Activated T-helper 1 cell treated with anti-CD3 and anti-CD28 coated beads, Interleukin-2, amount 50 U/mL, for 16 hours (primary cell): ENCODE measurements around the gene DAPK2.
"Not testable (repeated sequence)": the region's sequence is repeated elsewhere in the genome, so short reads cannot be mapped to it uniquely, and the experiment has no call there.

ENCODE experiments used
- DNase-seq, 2 donors: peaks; one replicate each; pipeline ENCODE4 v3.0.0-alpha.2; 2020; ENCODE audit warnings: low read depth in 1 of 2, low spot score in 1 of 2

Gene DAPK2

DNA sequence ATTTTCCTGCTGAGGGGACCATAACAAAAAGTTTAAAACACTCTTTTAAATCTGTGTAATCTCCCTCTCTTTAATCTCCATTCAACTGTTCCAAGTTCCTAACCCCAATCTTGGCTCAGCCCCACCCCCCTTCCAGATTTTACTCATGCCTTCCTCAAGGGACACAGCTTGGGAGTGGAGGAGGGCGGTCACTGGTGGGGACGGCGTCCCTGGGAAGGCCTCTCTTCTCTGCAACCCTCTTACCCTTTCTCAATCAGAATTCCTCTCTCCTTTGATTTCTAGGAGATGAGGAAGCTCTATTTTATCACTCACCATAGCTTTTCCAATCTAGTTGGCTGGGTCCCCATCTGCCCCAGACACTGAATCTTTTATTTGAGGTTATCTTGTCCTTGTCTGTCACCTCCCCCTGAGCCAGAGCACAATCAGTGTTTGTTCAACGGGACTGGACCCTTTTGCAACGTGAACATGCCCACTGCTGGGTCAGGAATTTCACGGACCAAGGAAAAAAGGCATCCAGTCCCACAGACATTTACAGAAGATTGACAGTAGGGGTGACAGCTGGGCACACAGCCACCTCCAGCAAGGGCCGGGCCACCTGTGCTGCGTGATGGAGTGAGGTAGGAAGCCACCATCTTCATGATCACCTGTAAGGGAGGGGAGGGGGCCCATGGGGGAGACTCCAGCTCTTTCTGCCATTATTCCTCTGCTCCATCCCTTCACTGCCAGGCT is 128.5 kb downstream of the DAPK2 start:
- DNase-seq: no peak

DNA sequence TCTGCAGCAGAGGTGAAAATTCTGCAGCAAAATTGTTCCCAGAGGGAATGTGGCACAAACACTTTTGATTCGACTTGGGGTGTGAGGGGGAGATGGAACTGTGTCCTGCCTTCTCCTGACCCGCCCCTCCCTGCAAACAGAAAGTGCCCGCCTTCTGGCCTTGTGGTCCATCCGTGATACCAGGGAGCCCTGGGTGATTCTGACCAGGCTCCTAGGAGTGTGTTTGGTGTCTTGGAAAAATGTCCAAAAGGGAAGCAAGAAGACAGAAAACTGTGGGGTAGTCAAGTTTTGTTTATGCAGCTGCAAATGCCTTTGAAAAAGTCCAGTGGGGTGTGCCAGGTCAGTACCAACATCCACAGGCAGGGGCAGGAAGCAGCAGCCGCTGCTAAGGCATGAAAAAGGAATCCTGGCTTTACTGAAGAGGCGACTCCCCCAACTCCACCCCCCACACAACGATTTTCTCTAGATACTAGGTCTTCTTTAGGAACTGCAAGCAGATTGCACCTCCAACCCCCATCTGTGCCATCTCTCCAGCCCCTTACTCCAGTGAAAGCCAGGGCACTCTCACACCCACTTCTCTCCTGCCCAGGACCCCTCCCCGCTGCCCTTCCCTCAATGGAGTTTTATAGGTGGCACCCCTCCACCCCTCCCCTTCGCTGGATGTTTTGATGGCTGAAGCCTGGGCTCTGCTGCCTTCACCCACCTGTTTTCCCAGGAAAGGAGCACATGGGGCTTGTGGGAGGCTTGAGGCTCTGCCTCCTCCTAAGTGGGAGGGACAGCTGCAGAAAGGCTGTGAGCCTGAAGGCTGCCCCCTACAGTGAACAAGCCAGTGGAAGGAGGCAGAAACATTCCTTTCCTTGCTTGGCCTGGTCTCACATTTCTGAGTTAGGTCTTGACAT is 130.2 kb downstream of the DAPK2 start:
- no peak for DNase-seq

DNA sequence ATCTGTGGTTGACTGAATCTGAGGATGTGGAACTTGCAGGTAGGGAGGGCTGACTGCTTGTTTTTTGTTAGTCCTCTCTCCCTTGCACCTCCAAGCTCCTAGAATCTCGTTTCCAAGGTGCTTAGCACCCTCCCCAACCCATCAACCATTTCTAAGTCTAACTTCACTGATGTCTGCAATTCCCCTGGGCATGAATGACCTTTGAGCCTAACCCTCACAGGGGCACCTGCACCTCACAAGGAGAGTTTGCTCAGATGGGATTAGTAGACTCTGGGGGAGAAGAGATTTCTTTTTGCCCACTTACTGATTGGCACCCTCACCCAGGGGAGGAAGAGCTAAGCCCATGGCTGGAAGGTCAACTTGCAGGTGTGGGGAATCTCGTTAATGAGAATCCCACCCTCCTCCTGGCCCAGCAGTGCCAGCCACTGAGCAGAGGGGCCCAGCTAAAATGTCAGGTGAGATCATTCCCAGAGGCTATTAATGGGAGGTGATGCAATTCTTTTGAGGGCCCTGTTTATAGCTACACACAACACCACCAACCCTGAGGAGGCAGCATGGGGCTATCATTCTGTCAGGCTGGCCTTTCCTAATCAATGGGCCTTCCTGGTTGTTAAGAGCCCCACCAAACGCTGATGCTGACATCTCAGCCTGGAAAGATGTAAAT is 130.9 kb downstream of the DAPK2 start:
- DNase-seq: no peak

DNA sequence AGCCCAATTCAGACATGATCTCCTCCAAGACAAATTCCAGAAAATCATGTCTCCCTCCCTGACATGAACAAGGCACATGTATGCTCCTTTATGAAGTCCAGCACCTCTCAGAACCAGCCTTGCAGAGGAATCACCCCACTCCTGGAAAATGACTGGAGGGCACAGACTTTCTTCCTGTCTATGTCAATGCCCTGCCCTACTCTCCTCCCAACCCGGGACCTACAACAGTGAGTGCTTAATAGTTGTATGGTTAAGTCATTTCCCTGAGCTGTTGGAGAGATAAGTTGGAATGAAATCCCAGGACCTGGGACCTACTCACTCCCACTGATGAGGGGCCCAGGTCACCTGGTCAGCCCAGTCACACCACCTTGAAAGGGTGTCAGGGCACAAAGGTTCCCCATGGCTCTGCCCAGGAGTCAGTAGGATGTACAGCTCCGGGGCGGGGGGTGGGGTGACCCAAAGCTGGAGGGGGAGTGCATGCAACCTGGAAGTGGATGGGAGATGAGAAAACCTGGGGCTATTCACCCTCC is 132.4 kb downstream of the DAPK2 start:
- DNase-seq: no peak

DNA sequence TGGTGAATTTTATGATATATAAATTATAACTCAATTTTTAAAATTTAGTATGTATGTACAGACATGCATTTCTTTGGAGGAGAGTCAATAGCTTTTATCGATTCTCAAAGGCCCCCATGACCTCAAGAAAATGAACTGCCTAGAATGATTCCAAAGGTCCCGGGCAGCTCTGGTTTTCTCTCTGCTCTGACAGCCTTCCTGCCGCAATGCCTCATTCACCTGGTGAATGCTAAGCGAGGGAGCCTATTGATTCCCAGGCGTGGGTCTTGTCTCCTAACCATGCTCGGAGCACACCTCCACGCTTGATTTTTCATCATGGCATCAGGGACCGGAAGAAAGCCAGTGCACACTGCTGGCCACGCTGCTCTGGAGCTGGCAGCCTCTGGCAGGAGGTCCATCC is 132.9 kb downstream of the DAPK2 start:
- no peak for DNase-seq

DNA sequence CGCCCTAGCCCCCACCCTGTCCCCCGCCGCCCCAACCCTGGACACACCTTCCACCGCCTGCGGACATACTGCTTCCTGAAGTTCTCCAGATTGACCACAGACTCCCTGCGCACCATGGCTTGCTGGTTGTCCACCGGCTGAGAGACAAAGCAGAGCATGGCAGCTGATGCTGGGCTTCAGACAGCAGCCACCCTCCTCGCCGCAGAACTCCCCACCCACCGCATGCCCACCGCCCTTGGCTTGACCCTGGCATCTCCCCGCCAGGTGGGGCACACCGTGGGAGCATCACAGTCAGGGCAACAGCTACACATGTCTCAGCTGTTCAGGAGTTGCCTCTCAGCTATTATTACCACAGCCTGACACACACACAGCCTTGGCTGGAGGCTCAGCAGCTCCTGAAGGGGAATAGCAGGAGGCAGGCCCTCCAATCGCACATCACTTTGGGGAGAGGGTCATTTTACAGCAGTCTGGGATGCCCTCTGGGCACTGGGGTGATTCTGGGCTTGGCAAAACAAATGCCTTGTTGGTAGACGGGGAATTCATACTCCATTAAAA is 134.1 kb downstream of the DAPK2 start:
- no peak for DNase-seq

DNA sequence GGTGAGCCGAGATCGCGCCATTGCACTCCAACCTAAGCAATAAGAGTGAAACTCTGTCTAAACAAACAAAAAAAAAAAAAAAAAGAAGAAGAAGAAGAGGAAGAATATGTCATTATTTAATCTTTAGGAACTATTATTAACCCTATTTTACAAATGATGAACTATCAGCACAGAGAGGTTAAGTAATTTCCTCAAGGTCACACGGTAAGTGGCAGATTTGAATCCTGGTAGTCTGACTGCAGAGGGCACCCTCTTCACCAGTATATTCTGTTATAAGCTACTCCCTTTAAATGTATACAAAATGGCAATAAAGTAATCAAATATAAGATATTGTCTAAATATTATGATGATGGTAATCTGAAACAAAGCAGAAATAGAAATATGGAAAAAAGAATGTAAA is 135.1 kb downstream of the DAPK2 start:
- DNase-seq: no peak

DNA sequence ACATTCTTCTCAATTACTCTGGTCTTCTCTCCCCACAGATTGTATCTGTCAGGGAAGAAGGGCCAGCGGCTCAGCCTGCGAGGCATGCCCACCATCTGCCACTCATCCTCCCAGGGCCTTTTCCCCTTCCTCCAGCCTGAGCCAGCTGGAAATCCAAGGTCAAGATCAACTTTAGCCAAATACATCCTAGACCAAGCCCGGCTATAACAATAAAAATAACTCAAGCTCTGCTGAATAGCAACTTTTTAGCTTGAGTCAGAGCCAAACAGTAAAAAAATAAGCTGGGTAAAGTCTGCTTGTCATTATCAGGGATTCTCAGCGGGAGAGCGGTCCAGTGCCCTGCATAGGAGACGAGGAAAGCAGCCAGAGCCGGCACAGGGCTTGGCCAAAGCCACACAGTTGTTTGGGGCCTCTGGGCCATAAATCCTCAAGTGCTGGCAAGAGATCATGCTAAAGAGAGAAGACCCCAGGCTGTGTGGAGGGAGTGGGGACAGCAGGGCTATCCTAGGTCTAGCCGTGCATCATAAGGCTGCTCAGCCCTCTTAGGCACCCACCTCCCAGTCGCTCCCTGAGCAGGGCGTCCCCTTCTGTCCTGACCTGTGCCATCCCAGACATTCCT is 136.4 kb downstream of the DAPK2 start:
- DNase-seq: no peak

DNA sequence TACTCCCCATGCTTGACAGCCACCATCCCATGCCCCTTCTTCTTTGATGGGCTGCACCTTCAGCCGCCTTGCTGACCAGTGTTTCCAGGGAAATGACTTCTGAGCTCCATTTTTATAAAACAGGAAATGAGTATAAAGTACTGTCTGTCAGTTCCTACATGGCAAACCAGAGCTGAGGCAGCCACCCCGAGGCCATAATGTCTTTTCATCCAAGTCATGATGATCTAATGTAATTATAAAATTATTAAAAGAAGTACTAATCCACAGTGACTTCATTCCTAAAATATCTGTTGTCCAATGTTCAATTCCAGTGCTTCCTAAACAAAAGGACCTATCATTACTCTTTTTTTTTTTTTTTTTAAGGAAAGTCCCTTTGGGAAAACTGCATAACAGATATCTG is 137.3 kb downstream of the DAPK2 start:
- DNase-seq: no peak

DNA sequence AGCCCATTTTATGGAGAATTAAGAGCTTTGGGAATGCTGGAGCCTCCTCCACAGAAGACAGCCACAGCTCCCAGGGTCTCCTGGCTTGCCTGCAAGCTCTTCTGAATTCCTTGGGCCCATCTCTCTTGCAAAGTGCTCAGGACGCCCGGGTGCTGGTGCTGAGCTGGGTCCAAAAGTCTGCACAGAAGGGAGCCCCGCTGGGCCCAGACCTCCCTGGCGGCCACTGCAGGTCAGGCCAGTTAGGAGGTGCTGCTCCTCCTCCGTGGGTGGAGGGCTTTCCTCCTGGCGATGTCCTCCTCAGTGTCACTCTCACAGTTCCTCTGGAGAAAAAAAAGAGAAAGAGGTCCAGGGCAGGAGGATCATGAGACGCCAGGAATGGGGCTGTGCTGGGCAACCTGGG is 138.0 kb downstream of the DAPK2 start:
- DNase-seq: no peak

DNA sequence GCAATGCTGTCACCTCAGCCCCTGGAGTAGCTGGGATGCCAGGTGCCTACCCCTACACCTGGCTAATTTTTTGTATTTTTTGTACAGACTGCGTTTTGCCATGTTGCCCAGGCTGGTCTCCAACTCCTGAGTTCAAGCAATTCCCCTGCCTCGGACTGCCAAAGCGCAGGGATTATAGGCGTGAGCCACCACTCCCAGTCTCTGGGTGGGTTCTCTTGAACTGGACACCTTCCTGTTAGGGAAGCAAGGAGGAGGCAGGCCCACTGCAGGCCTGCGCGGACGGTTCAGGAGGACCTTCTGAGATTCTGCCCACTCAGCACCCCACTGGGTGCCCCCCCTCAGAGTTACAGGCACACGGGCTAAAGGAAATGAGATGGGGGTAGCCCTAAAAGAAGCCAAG is 138.8 kb downstream of the DAPK2 start:
- DNase-seq: no peak

DNA sequence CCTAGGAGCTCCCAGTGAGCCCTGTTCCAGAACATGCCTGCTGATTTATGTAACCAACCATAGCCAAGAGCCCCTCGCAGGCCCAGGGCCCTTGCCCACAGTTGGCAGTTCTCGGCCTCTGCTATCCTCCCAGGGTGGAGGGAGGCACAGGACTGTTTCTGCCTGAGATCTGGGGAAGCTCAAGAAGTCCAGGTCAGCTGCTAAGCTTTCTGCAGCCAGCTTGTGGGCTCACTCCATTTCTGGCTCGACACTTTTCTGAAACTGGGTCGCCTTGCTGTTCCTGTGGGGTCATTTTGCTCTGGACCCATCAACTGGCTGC is 140.1 kb downstream of the DAPK2 start:
- no peak for DNase-seq

DNA sequence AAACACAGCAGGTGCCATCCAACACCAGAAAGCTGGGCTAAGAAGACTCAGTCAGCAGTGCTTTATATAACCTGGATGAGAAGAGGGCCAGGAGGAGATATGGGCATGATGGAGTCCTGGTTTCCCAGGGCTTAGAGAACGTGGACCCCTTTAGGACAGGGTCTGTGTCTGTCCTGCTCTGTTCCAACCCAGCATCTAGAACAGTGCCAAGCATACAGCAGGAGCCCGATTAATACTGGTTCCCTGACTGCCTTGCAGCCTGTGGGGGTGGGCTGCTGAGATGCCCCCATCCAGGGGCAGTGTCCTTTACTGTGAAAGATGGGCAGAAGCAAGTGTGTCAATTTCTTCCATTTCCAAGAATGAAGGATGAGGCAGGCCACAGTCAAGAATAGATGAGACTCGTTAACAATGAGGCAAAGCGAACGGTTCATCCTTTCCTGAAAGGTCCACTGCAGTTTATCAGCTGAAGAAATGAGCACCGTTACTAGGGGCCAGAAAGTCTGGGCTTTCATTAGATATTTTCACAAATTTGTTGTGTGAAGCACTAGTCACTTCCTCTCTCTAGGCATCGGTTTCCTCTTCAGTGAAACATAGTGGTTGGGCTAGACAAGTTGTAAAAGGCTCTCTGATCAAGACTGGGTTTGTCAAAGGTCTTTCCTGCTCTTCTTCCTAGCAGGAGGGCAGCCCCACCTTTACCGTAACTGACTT is 140.6 kb downstream of the DAPK2 start:
- DNase-seq: no peak

DNA sequence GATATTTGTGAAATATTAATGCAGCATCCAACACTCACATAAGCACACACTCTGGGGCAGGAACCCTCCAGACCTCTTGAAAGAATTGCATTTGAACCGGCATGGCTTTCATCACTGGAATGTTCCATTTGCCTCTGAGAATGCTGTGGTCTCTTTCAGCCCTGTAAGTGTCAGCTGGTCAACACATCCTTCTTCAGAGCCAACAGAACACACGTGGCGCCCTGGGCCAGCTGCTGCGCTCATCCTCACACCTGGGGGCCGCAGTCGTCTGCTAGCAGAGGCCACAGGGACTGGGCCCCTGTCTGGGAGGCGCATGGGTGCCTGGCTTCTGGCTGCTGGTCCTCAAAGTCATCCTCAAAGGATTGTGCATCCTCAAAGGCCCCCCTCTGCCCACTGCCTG is 141.2 kb downstream of the DAPK2 start:
- no peak for DNase-seq

DNA sequence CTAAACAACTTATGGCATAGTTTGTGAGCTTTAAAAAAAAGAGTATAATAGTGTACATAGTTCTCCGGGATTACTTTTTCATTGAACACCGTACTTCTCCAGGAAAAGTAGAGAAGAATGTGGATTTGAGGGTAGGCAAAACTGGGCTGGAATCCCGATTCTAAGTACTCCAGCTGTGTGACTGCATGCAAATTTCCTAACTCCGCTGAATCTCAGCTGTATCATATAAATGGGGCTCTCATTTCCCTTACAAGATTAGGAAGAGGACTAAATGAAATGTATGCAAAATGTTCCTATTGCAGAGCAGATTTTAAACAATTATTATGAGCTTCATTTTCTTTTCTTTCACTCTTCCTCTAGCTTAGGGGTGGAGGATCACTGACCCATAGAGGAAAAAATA is 142.2 kb downstream of the DAPK2 start:
- no peak for DNase-seq

DNA sequence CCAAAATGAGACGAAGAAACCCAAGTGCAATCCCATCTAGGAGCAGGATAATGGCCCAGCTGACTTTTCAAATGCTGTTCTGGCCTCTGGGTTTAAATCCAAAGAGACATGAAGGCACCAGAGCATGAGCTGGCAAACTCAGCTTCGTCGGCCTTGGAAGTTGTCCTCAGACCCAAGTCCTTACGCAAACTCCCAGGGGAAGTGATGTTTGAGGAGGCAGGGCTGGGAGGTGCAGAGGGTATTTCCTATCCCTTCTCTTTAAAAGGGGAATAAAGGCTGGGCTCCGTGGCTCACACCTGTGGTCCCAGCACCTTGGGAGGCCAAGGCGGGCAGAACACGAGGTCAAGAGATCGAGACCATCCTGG is 143.6 kb downstream of the DAPK2 start:
- no peak for DNase-seq

DNA sequence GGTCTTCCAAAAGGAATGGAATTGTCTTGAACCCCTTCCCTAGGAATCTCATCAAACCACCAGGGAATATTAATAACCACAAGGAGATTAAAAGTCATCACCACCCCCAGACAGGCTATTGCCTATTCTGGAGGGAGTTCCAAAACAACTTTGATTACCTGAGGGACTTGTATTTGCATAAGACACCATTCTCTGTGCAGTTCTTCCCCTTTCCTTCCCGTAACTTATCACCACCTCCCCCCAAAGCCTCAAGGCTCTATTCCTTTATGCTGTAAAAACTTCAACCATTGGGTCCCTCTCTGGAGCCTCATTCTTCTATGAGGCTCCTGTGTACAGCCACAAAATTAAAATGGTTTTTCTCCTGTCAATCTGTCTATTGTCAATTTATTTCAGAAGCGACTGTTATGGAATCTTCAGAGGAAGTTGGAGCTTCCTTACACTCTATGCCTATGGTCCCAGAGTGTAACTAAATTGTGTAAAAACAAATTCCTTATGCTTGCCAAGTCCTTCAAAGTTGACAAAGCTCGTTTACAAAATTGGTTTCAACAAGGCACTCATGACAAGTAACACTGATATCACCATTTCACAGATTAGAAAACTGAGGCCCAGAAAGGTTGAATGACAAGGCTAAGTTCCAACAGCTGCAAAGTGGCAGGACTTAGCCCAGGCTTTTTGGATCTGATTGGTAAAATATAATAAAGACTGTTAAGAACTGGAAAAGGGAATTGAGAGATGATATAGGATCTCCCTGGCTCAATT is 144.2 kb downstream of the DAPK2 start:
- no peak for DNase-seq

DNA sequence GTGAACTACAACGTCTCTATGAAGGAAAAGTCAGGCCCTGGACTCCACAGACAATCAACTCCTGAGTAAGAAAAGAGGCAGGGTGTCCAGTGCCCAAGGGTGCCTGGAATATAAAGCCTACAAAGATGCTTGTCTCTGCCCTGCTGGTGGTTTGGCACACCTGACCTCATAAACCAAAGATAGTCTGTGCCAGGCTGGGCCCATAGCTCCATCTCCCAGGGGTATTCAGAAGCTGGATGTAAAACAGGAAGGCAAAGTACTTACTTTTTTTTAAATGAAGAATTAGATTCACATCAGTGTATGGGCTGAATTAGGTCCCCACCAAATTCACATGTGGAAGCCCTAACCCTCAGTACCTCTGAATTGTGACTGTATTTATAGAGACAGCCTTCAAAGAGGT is 146.0 kb downstream of the DAPK2 start:
- DNase-seq: no peak

DNA sequence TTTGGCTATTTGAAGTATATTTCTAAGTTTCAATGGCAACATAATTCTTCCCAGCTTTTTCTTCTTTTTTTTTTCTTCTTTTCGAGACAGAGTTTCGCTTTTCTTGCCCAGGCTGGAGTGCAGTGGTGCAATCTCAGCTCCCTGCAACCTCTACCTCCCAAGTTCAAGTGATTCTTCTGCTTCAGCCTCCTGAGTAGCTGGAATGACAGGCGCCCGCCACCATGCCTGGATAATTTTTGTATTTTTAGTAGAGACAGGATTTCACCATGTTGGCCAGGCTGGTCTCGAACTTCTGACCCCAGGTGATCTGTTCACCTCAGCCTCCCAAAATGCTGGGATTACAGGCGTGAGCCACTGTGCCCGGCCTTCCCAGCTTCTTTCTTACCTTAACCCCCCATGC is 146.7 kb downstream of the DAPK2 start:
- not testable (repeated sequence) for DNase-seq

DNA sequence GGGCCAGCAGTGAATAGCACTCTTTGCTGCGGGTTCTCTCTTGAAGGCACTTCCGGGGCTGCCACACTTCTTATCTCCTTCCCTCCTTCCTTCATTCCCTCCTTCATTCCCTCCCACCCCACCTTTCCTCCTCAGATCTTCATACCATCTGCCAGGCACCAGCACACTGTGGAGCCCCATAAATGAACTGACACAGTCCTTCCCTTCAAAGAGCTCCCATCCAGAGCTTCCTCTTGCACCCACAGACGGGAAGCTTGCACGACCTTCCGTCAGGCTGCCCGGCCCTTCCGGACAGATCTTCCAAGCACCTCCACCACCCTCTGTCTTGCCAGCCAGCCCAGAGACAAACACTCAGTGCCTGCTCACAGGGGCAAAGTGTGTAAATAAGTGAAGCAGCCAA is 147.1 kb downstream of the DAPK2 start:
- DNase-seq: no peak
